ENCODE data around the gene RAB22A.

GRCh38 chr20:58305061-58305460 lies 4.5 kb upstream of the RAB22A start:
- TF ChIP-seq CTCF (IDR thresholded peaks at IDR 0.05; ENCODE audit: extremely low read depth in 1 of 2, insufficient read depth in 1 of 2, low read depth in 1 of 2, low read length in 2 of 2) (no peak), POLR2A (IDR thresholded peaks at IDR 0.05; ENCODE audit: low read depth, low read length) (no peak), EZH2 (IDR thresholded peaks at IDR 0.05; ENCODE audit: borderline replicate concordance, low read depth, low read length, severe bottlenecking) (no peak), MAX (IDR thresholded peaks at IDR 0.05; ENCODE audit: insufficient read depth, insufficient read length) (no peak), POLR2AphosphoS5 (IDR thresholded peaks at IDR 0.05; ENCODE audit: insufficient read depth, low read depth, low read length) (no peak), JUN (IDR thresholded peaks at IDR 0.05; ENCODE audit: borderline replicate concordance, insufficient read depth, insufficient read length, low read depth) (no peak), GATA2 (IDR thresholded peaks at IDR 0.05; ENCODE audit: insufficient read depth, insufficient read length, low read depth, low read length) (no peak), MYC (IDR thresholded peaks at IDR 0.05; ENCODE audit: low read depth, low read length) (no peak), FOS (IDR thresholded peaks at IDR 0.05; ENCODE audit: borderline replicate concordance, insufficient read depth, low read length) (no peak)
